Loucy (cell line): ENCODE data around the gene SCNM1.

Experiments
- H2AFZ ChIP-seq: fragments of 200-600 bp; sonication (generic); 2 replicates; pipeline ENCODE4 v1.6.0; 2016; ENCODE audit warnings: antibody characterized with exemption, mild to moderate bottlenecking, low read length, moderate library complexity
- H3F3A ChIP-seq: fragments of 200-600 bp; 2 replicates; pipeline ENCODE4 v1.6.0; 2016; ENCODE audit warnings: antibody characterized with exemption, low read depth, mild to moderate bottlenecking
- H3K27me3 ChIP-seq: fragments of 200-600 bp; sonication (generic); 2 replicates; pipeline ENCODE4 v1.6.1; 2014; ENCODE audit warnings: low read length, mild to moderate bottlenecking; ENCODE audit not compliant: insufficient read depth, poor library complexity, severe bottlenecking
- H3K36me3 ChIP-seq: fragments of 200-600 bp; sonication (generic); 2 replicates; pipeline ENCODE4 v1.6.1; 2016; ENCODE audit warnings: low read length; ENCODE audit not compliant: insufficient read depth
- H3K4me1 ChIP-seq: fragments of 200-600 bp; sonication (generic); 2 replicates; pipeline ENCODE4 v1.5.1; 2014; ENCODE audit warnings: low read length, mild to moderate bottlenecking; ENCODE audit not compliant: insufficient read depth, poor library complexity, severe bottlenecking
- H3K4me2 ChIP-seq: fragments of 200-600 bp; sonication (generic); 2 replicates; pipeline ENCODE4 v1.6.0; 2014; ENCODE audit warnings: antibody characterized with exemption, low read length, low read depth, mild to moderate bottlenecking; ENCODE audit not compliant: poor library complexity, severe bottlenecking
- H3K4me3 ChIP-seq: fragments of 200-600 bp; sonication (generic); 2 replicates; pipeline ENCODE4 v1.5.1; 2014; ENCODE audit warnings: low read length, mild to moderate bottlenecking, mixed read lengths; ENCODE audit not compliant: poor library complexity, severe bottlenecking
- H3K79me2 ChIP-seq: fragments of 200-600 bp; sonication (generic); 2 replicates; pipeline ENCODE4 v1.6.1; 2014; ENCODE audit warnings: low read length; ENCODE audit not compliant: insufficient read depth
- H3K9ac ChIP-seq: fragments of 200-600 bp; sonication (generic); 2 replicates; pipeline ENCODE4 v1.6.0; 2014; ENCODE audit warnings: mild to moderate bottlenecking, low read depth, low read length, moderate library complexity; ENCODE audit not compliant: poor library complexity, severe bottlenecking
- H3K9me2 ChIP-seq: fragments of 200-600 bp; sonication (generic); replicated peaks from 2 replicates; pipeline ENCODE4 v1.6.1; 2016; ENCODE audit warnings: low read depth, low read length, mixed read lengths
- H3K9me3 ChIP-seq: fragments of 200-600 bp; sonication (generic); 2 replicates; pipeline ENCODE4 v1.6.1; 2014; ENCODE audit warnings: mild to moderate bottlenecking, antibody characterized with exemption, low read length, low read depth; ENCODE audit not compliant: insufficient read depth
- H4K20me1 ChIP-seq: fragments of 200-600 bp; sonication (generic); 2 replicates; pipeline ENCODE4 v1.6.0; 2014; ENCODE audit warnings: antibody characterized with exemption, low read length, mild to moderate bottlenecking; ENCODE audit not compliant: insufficient read depth, poor library complexity, severe bottlenecking
- CTCF ChIP-seq: fragments of 200-600 bp; sonication (generic); conservative IDR thresholded peaks from 2 replicates; pipeline ENCODE4 v1.5.1; 2014; ENCODE audit warnings: mild to moderate bottlenecking, antibody characterized with exemption, low read length
- EZH2phosphoT487 ChIP-seq: fragments of 200-600 bp; IDR thresholded peaks from 2 replicates; pipeline ENCODE4 v1.6.1; 2018; ENCODE audit warnings: antibody characterized with exemption, mild to moderate bottlenecking, moderate library complexity, borderline replicate concordance

The SCNM1 gene

GRCh38 chr1:151166505-151166956, 587 bp downstream of the SCNM1 start:
- TF ChIP-seq CTCF (no peak), EZH2phosphoT487 (no peak)
- peaks cover 5% of the 10 kb centered on the region; the same call in 1 of the 2 replicates for H3K36me3 ChIP-seq
- peak overlapping the region; percentile 84 for H3K9ac ChIP-seq
- H3K4me3 ChIP-seq, result peak overlapping the region; percentile 93
- no peaks in the 10 kb centered on the region for H3K9me2 ChIP-seq
- peak overlapping the region; percentile 69 for H2AFZ ChIP-seq
- H3K4me1 ChIP-seq, result peaks cover 21% of the 10 kb centered on the region
- H3K79me2 ChIP-seq, result peaks cover 39% of the 10 kb centered on the region
- H4K20me1 ChIP-seq, result no peaks in the 10 kb centered on the region
- H3K9me3 ChIP-seq, result no peaks in the 10 kb centered on the region
- H3F3A ChIP-seq, result no peaks in the 10 kb centered on the region
- H3K27me3 ChIP-seq, result no peaks in the 10 kb centered on the region
- peak overlapping the region; percentile 98 for H3K4me2 ChIP-seq

- H3K4me3 ChIP-seq, result peak overlapping the region; percentile 93
Observed at GRCh38 chr1:151167116-151167515, 1.2 kb downstream of the SCNM1 start.

GRCh38 chr1:151171190-151171589, 5.2 kb downstream of the SCNM1 start:
- Histone ChIP-seq H3K4me2 (no peak overlapping the region), H3K9me3 (no peaks in the 10 kb centered on the region), H3F3A (no peaks in the 10 kb centered on the region), H3K9ac (no peak overlapping the region), H3K9me2 (no peaks in the 10 kb centered on the region), H3K27me3 (no peaks in the 10 kb centered on the region), H3K4me1 (peaks cover 9% of the 10 kb centered on the region), H3K4me3 (no peak overlapping the region), H3K79me2 (peaks cover 20% of the 10 kb centered on the region), H2AFZ (no peak overlapping the region), H4K20me1 (no peaks in the 10 kb centered on the region), H3K36me3 (peaks cover 25% of the 10 kb centered on the region; the same call in 1 of the 2 replicates)
- TF ChIP-seq EZH2phosphoT487 (no peak), CTCF (no peak)

More at GRCh38 chr1:151167116-151167515, 1.2 kb downstream of the SCNM1 start:
- Histone ChIP-seq H3K79me2 (peaks cover 39% of the 10 kb centered on the region), H3F3A (no peaks in the 10 kb centered on the region), H3K9ac (peak overlapping the region; percentile 84), H2AFZ (no peak overlapping the region), H3K36me3 (peaks cover 5% of the 10 kb centered on the region; the same call in 1 of the 2 replicates), H3K4me1 (peaks cover 21% of the 10 kb centered on the region), H3K4me2 (peak overlapping the region; percentile 98), H3K27me3 (no peaks in the 10 kb centered on the region), H3K9me2 (no peaks in the 10 kb centered on the region), H4K20me1 (no peaks in the 10 kb centered on the region), H3K9me3 (no peaks in the 10 kb centered on the region)
- TF ChIP-seq CTCF, result no peak
- no peak for TF ChIP-seq EZH2phosphoT487
